SK-N-MC (cell line): ENCODE data around the gene LRRFIP1.

Source experiments
- EZH2 ChIP-seq: fragments of 200-600 bp; sonication (generic); IDR thresholded peaks from one replicate; pipeline ENCODE4 v1.6.1; 2017; ENCODE audit warnings: antibody characterized with exemption
- FOXP2 ChIP-seq: optimal IDR thresholded peaks from 2 replicates; pipeline ENCODE3; 2011; ENCODE audit warnings: mild to moderate bottlenecking, moderate library complexity; ENCODE audit not compliant: insufficient read depth; ENCODE audit errors: extremely low read length, control extremely low read depth
- POLR2AphosphoS5 ChIP-seq: IDR thresholded peaks from 2 replicates; pipeline ENCODE4 v1.6.1; 2012; ENCODE audit warnings: mild to moderate bottlenecking, low read depth, low read length, borderline replicate concordance

GRCh38 chr2:237731663-237732062 lies 104.3 kb downstream of the LRRFIP1 start:
- TF ChIP-seq EZH2 (no peak), POLR2AphosphoS5 (no peak), FOXP2 (no peak)
